ENCODE data around the gene RNF144A. TPM values are rescaled to one million over a fixed set of nuclear protein-coding genes. Genes with fewer than 3 reads are reported as not detected.
"Not testable (repeated sequence)": the region's sequence is repeated elsewhere in the genome, so short reads cannot be mapped to it uniquely, and the experiment has no call there.

Gene RNF144A
- total and polyA plus RNA-seq, 2 donors = 4.0 to 8.9 TPM

- H3K4me3 ChIP-seq (ENCODE audit: low read length in 2 of 2) = no peak overlapping the region
- peaks cover 6 to 13% of the 10 kb centered on the region in 2 donors for H3K36me3 ChIP-seq (ENCODE audit: control insufficient read depth in 2 of 2, insufficient read depth in 2 of 2, low read length in 1 of 2)
- no peak overlapping the region for H3K27ac ChIP-seq (ENCODE audit: low read depth in 1 of 2, low read length in 1 of 2)
- DNase-seq (ENCODE audit: low read depth in 6 of 9, low spot score in 9 of 9) = peak in 1 of 9 donors; percentile 72
- 82% methylated on average over 5 of the region's 5 CpGs for WGBS
- no peaks in the 10 kb centered on the region for H3K4me1 ChIP-seq (ENCODE audit: control insufficient read depth in 2 of 2, insufficient read depth in 2 of 2, low read length in 2 of 2)
- no peaks in the 10 kb centered on the region for H3K9me3 ChIP-seq (ENCODE audit: control insufficient read depth in 2 of 2, insufficient read depth in 1 of 2, low read length in 1 of 2)
- no peaks in the 10 kb centered on the region for H3K27me3 ChIP-seq (ENCODE audit: control insufficient read depth in 2 of 2, insufficient read depth in 1 of 2, low read length in 1 of 2)
These were observed 20.1 kb upstream of the RNF144A start for GRCh38 chr2:6896930-6897759.

- not testable (repeated sequence) for H3K27ac ChIP-seq (ENCODE audit: low read depth in 1 of 2, low read length in 1 of 2); H3K27me3 ChIP-seq (ENCODE audit: control insufficient read depth in 2 of 2, insufficient read depth in 1 of 2, low read length in 1 of 2); H3K36me3 ChIP-seq (ENCODE audit: control insufficient read depth in 2 of 2, insufficient read depth in 2 of 2, low read length in 1 of 2); H3K4me1 ChIP-seq (ENCODE audit: control insufficient read depth in 2 of 2, insufficient read depth in 2 of 2, low read length in 2 of 2); H3K4me3 ChIP-seq (ENCODE audit: low read length in 2 of 2); DNase-seq (ENCODE audit: low read depth in 6 of 9, low spot score in 9 of 9)
- H3K9me3 ChIP-seq (ENCODE audit: control insufficient read depth in 2 of 2, insufficient read depth in 1 of 2, low read length in 1 of 2) = peaks cover 0 to 10% of the 10 kb centered on the region in 2 donors
- WGBS = 98% methylated on average over 2 of the region's 2 CpGs
These were observed 14.6 kb upstream of the RNF144A start for GRCh38 chr2:6902581-6902980.

GRCh38 chr2:6905668-6906067, 11.5 kb upstream of the RNF144A start:
- no peaks in the 10 kb centered on the region for H3K36me3 ChIP-seq (ENCODE audit: control insufficient read depth in 2 of 2, insufficient read depth in 2 of 2, low read length in 1 of 2)
- peaks cover 18 to 22% of the 10 kb centered on the region in 2 donors for H3K4me1 ChIP-seq (ENCODE audit: control insufficient read depth in 2 of 2, insufficient read depth in 2 of 2, low read length in 2 of 2)
- DNase-seq (ENCODE audit: low read depth in 6 of 9, low spot score in 9 of 9) = no peak
- H3K27ac ChIP-seq (ENCODE audit: low read depth in 1 of 2, low read length in 1 of 2) = no peak overlapping the region
- H3K27me3 ChIP-seq (ENCODE audit: control insufficient read depth in 2 of 2, insufficient read depth in 1 of 2, low read length in 1 of 2) = no peaks in the 10 kb centered on the region
- WGBS = 97% methylated on average over 1 of the region's 1 CpG
- no peak overlapping the region for H3K4me3 ChIP-seq (ENCODE audit: low read length in 2 of 2)
- H3K9me3 ChIP-seq (ENCODE audit: control insufficient read depth in 2 of 2, insufficient read depth in 1 of 2, low read length in 1 of 2) = peaks cover 0 to 10% of the 10 kb centered on the region in 2 donors

GRCh38 chr2:6906165-6906741, 11.0 kb upstream of the RNF144A start:
- H3K27ac ChIP-seq (ENCODE audit: low read depth in 1 of 2, low read length in 1 of 2) = no peak overlapping the region
- DNase-seq (ENCODE audit: low read depth in 6 of 9, low spot score in 9 of 9) = no peak
- H3K27me3 ChIP-seq (ENCODE audit: control insufficient read depth in 2 of 2, insufficient read depth in 1 of 2, low read length in 1 of 2) = no peaks in the 10 kb centered on the region
- WGBS = 91% methylated on average over 1 of the region's 1 CpG
- no peaks in the 10 kb centered on the region for H3K36me3 ChIP-seq (ENCODE audit: control insufficient read depth in 2 of 2, insufficient read depth in 2 of 2, low read length in 1 of 2)
- H3K9me3 ChIP-seq (ENCODE audit: control insufficient read depth in 2 of 2, insufficient read depth in 1 of 2, low read length in 1 of 2) = peaks cover 0 to 10% of the 10 kb centered on the region in 2 donors
- H3K4me3 ChIP-seq (ENCODE audit: low read length in 2 of 2) = no peak overlapping the region
- peaks cover 23 to 28% of the 10 kb centered on the region in 2 donors for H3K4me1 ChIP-seq (ENCODE audit: control insufficient read depth in 2 of 2, insufficient read depth in 2 of 2, low read length in 2 of 2)

GRCh38 chr2:6908291-6908690, 8.9 kb upstream of the RNF144A start:
- DNase-seq (ENCODE audit: low read depth in 6 of 9, low spot score in 9 of 9) = no peak
- peaks cover 0 to 10% of the 10 kb centered on the region in 2 donors for H3K9me3 ChIP-seq (ENCODE audit: control insufficient read depth in 2 of 2, insufficient read depth in 1 of 2, low read length in 1 of 2)
- no peak overlapping the region for H3K4me3 ChIP-seq (ENCODE audit: low read length in 2 of 2)
- no peaks in the 10 kb centered on the region for H3K36me3 ChIP-seq (ENCODE audit: control insufficient read depth in 2 of 2, insufficient read depth in 2 of 2, low read length in 1 of 2)
- no peak overlapping the region for H3K27ac ChIP-seq (ENCODE audit: low read depth in 1 of 2, low read length in 1 of 2)
- H3K4me1 ChIP-seq (ENCODE audit: control insufficient read depth in 2 of 2, insufficient read depth in 2 of 2, low read length in 2 of 2) = peaks cover 23 to 44% of the 10 kb centered on the region in 2 donors
- no peaks in the 10 kb centered on the region for H3K27me3 ChIP-seq (ENCODE audit: control insufficient read depth in 2 of 2, insufficient read depth in 1 of 2, low read length in 1 of 2)
- WGBS = 97% methylated on average over 2 of the region's 2 CpGs

GRCh38 chr2:6909431-6910385, 7.5 kb upstream of the RNF144A start:
- Histone ChIP-seq H3K4me1 (ENCODE audit: control insufficient read depth in 2 of 2, insufficient read depth in 2 of 2, low read length in 2 of 2) (peaks cover 23 to 56% of the 10 kb centered on the region in 2 donors), H3K9me3 (ENCODE audit: control insufficient read depth in 2 of 2, insufficient read depth in 1 of 2, low read length in 1 of 2) (peaks cover 0 to 3% of the 10 kb centered on the region in 2 donors)
- 41% methylated on average over 8 of the region's 8 CpGs for WGBS

GRCh38 chr2:6911721-6912120, 5.5 kb upstream of the RNF144A start:
- H3K4me1 ChIP-seq (ENCODE audit: control insufficient read depth in 2 of 2, insufficient read depth in 2 of 2, low read length in 2 of 2) = peaks cover 29 to 68% of the 10 kb centered on the region in 2 donors
- H3K9me3 ChIP-seq (ENCODE audit: control insufficient read depth in 2 of 2, insufficient read depth in 1 of 2, low read length in 1 of 2) = no peaks in the 10 kb centered on the region
- H3K4me3 ChIP-seq (ENCODE audit: low read length in 2 of 2) = no peak overlapping the region
- no peaks in the 10 kb centered on the region for H3K27me3 ChIP-seq (ENCODE audit: control insufficient read depth in 2 of 2, insufficient read depth in 1 of 2, low read length in 1 of 2)
- no peak for DNase-seq (ENCODE audit: low read depth in 6 of 9, low spot score in 9 of 9)
- H3K36me3 ChIP-seq (ENCODE audit: control insufficient read depth in 2 of 2, insufficient read depth in 2 of 2, low read length in 1 of 2) = no peaks in the 10 kb centered on the region
- H3K27ac ChIP-seq (ENCODE audit: low read depth in 1 of 2, low read length in 1 of 2) = no peak overlapping the region

More at GRCh38 chr2:6909431-6910385, 7.5 kb upstream of the RNF144A start:
- H3K36me3 ChIP-seq (ENCODE audit: control insufficient read depth in 2 of 2, insufficient read depth in 2 of 2, low read length in 1 of 2) = no peaks in the 10 kb centered on the region
- no peaks in the 10 kb centered on the region for H3K27me3 ChIP-seq (ENCODE audit: control insufficient read depth in 2 of 2, insufficient read depth in 1 of 2, low read length in 1 of 2)
- DNase-seq (ENCODE audit: low read depth in 6 of 9, low spot score in 9 of 9) = peak in 8 of 9 donors; percentile 53 to 92 (median 78)
- H3K4me3 ChIP-seq (ENCODE audit: low read length in 2 of 2) = no peak overlapping the region
- H3K27ac ChIP-seq (ENCODE audit: low read depth in 1 of 2, low read length in 1 of 2) = peak overlapping the region; percentile 66 to 75

GRCh38 chr2:6913415-6914157, 3.6 kb upstream of the RNF144A start:
- H3K4me3 ChIP-seq (ENCODE audit: low read length in 2 of 2) = no peak overlapping the region
- H3K27me3 ChIP-seq (ENCODE audit: control insufficient read depth in 2 of 2, insufficient read depth in 1 of 2, low read length in 1 of 2) = peaks cover 0 to 9% of the 10 kb centered on the region in 2 donors
- DNase-seq (ENCODE audit: low read depth in 6 of 9, low spot score in 9 of 9) = peak in 1 of 9 donors; percentile 53
- H3K36me3 ChIP-seq (ENCODE audit: control insufficient read depth in 2 of 2, insufficient read depth in 2 of 2, low read length in 1 of 2) = no peaks in the 10 kb centered on the region
- H3K9me3 ChIP-seq (ENCODE audit: control insufficient read depth in 2 of 2, insufficient read depth in 1 of 2, low read length in 1 of 2) = peaks cover 0 to under 1% of the 10 kb centered on the region in 2 donors
- H3K27ac ChIP-seq (ENCODE audit: low read depth in 1 of 2, low read length in 1 of 2) = peak overlapping the region; percentile 36 to 45
- WGBS = 74% methylated on average over 9 of the region's 9 CpGs
- peaks cover 34 to 74% of the 10 kb centered on the region in 2 donors for H3K4me1 ChIP-seq (ENCODE audit: control insufficient read depth in 2 of 2, insufficient read depth in 2 of 2, low read length in 2 of 2)

Measured in thymus (tissue), 11 donors.